ENCODE data around the gene LRP1. TPM values are rescaled to one million over a fixed set of nuclear protein-coding genes. Genes with fewer than 3 reads are reported as not detected.
A peak's percentile ranks its signal among the peaks of the same experiment; 100 is the strongest.

LRP1 gene
- total and polyA plus RNA-seq, 2 of the 13 experiments (the other 11 are each of a cell fraction or from before 2014, with no cell fraction given) = 14.7 to 30.8 TPM

DNA sequence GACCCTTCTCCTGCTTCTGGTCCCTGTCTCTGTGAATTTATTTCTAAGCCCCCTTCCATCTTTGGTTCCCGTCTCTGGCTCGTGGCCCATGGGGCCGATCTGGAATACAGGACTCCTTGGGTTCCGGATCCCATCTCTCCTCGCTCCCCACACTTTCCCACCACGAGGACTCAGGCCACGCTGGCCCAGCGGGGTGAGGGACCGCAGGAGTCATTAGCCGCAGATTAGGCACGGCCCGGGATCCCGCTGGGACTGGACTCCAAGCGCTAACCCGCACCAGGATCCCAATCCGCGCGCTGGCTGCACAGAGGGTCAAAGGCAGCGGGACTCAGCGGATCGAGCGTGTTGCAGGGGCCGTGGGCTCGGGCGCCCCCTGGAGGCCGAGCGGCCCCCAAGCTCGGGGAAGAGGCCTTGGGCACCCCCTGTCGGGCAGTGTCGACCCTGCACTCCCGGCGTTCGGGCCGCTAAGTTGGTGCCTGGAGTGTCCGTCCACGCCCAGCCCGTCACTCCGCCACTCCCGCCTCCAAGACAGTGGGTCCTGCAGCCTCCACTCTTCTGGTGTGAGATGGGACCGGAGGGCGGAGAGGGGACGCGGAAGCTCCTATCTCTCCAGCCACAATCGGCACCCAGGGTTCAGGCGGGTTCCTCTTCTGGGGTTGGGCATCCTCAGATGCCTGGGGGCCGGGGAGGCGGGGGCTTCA lies 110.7 kb downstream of the LRP1 start (continued):
- TF ChIP-seq ARID4A (CRISPR knock-in tag; IDR thresholded peaks at IDR 0.05; ENCODE audit: borderline replicate concordance) = peak; percentile 77; the same call in 1 of the 2 replicates
- peak; percentile 73; the same call in 1 of the 2 replicates for TF ChIP-seq ERF (CRISPR knock-in tag; IDR thresholded peaks at IDR 0.05)
- TF ChIP-seq HOXA7 (CRISPR knock-in tag; IDR thresholded peaks at IDR 0.05) = no peak
- TF ChIP-seq ZNF777 (CRISPR knock-in tag; IDR thresholded peaks at IDR 0.05) = no peak
- TF ChIP-seq ZNF530 (CRISPR knock-in tag; IDR thresholded peaks at IDR 0.05; ENCODE audit: low read depth) = no peak
- no peak for TF ChIP-seq ZNF7 (CRISPR knock-in tag; IDR thresholded peaks at IDR 0.05)
- 0 out of 2 replicates have a peak, but pooled peaks have one; percentile 29 for TF ChIP-seq PCBP1 (IDR thresholded peaks at IDR 0.05; ENCODE audit: borderline replicate concordance, low read depth, low read length)
- TF ChIP-seq, protein P1, sequence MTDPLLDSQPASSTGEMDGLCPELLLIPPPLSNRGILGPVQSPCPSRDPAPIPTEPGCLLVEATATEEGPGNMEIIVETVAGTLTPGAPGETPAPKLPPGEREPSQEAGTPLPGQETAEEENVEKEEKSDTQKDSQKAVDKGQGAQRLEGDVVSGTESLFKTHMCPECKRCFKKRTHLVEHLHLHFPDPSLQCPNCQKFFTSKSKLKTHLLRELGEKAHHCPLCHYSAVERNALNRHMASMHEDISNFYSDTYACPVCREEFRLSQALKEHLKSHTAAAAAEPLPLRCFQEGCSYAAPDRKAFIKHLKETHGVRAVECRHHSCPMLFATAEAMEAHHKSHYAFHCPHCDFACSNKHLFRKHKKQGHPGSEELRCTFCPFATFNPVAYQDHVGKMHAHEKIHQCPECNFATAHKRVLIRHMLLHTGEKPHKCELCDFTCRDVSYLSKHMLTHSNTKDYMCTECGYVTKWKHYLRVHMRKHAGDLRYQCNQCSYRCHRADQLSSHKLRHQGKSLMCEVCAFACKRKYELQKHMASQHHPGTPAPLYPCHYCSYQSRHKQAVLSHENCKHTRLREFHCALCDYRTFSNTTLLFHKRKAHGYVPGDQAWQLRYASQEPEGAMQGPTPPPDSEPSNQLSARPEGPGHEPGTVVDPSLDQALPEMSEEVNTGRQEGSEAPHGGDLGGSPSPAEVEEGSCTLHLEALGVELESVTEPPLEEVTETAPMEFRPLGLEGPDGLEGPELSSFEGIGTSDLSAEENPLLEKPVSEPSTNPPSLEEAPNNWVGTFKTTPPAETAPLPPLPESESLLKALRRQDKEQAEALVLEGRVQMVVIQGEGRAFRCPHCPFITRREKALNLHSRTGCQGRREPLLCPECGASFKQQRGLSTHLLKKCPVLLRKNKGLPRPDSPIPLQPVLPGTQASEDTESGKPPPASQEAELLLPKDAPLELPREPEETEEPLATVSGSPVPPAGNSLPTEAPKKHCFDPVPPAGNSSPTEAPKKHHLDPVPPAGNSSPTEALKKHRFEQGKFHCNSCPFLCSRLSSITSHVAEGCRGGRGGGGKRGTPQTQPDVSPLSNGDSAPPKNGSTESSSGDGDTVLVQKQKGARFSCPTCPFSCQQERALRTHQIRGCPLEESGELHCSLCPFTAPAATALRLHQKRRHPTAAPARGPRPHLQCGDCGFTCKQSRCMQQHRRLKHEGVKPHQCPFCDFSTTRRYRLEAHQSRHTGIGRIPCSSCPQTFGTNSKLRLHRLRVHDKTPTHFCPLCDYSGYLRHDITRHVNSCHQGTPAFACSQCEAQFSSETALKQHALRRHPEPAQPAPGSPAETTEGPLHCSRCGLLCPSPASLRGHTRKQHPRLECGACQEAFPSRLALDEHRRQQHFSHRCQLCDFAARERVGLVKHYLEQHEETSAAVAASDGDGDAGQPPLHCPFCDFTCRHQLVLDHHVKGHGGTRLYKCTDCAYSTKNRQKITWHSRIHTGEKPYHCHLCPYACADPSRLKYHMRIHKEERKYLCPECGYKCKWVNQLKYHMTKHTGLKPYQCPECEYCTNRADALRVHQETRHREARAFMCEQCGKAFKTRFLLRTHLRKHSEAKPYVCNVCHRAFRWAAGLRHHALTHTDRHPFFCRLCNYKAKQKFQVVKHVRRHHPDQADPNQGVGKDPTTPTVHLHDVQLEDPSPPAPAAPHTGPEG (CRISPR knock-in tag; IDR thresholded peaks at IDR 0.05) = peak; percentile 91
- peak; percentile 84; the same call in 1 of the 2 replicates for TF ChIP-seq FOXC1 (CRISPR knock-in tag; IDR thresholded peaks at IDR 0.05; ENCODE audit: borderline replicate concordance)
- TF ChIP-seq ZNF235 (CRISPR knock-in tag; IDR thresholded peaks at IDR 0.05; ENCODE audit: borderline replicate concordance) = no peak
- TF ChIP-seq ZNF180 (CRISPR knock-in tag; IDR thresholded peaks at IDR 0.05; ENCODE audit: borderline replicate concordance, low read depth) = no peak
- TF ChIP-seq PCBP2 (optimal IDR thresholded peaks at IDR 0.05; ENCODE audit: low read depth, low read length, poor library complexity, severe bottlenecking) = no peak
- no peak for TF ChIP-seq ZNF761 (CRISPR knock-in tag; conservative IDR thresholded peaks at IDR 0.05)
- TF ChIP-seq, protein P2, sequence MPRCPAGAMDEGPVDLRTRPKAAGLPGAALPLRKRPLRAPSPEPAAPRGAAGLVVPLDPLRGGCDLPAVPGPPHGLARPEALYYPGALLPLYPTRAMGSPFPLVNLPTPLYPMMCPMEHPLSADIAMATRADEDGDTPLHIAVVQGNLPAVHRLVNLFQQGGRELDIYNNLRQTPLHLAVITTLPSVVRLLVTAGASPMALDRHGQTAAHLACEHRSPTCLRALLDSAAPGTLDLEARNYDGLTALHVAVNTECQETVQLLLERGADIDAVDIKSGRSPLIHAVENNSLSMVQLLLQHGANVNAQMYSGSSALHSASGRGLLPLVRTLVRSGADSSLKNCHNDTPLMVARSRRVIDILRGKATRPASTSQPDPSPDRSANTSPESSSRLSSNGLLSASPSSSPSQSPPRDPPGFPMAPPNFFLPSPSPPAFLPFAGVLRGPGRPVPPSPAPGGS (CRISPR knock-in tag; IDR thresholded peaks at IDR 0.05) = peak; percentile 55; the same call in 1 of the 2 replicates
- TF ChIP-seq ZNF510 (CRISPR knock-in tag; IDR thresholded peaks at IDR 0.05; ENCODE audit: low read depth) = no peak
- TF ChIP-seq, protein P3, sequence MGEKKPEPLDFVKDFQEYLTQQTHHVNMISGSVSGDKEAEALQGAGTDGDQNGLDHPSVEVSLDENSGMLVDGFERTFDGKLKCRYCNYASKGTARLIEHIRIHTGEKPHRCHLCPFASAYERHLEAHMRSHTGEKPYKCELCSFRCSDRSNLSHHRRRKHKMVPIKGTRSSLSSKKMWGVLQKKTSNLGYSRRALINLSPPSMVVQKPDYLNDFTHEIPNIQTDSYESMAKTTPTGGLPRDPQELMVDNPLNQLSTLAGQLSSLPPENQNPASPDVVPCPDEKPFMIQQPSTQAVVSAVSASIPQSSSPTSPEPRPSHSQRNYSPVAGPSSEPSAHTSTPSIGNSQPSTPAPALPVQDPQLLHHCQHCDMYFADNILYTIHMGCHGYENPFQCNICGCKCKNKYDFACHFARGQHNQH (CRISPR knock-in tag; IDR thresholded peaks at IDR 0.05) = peak; percentile 56; the same call in 1 of the 2 replicates

All from HepG2 (cell line).